ENCODE data around the gene YY1AP1. TPM values are rescaled to one million over a fixed set of nuclear protein-coding genes. Genes with fewer than 3 reads are reported as not detected.
"Not testable (repeated sequence)": the region's sequence is repeated elsewhere in the genome, so short reads cannot be mapped to it uniquely, and the experiment has no call there.

The YY1AP1 gene
- total and polyA plus RNA-seq, 8 donors: 19.9 to 41.4 (median 24.2) TPM

DNA sequence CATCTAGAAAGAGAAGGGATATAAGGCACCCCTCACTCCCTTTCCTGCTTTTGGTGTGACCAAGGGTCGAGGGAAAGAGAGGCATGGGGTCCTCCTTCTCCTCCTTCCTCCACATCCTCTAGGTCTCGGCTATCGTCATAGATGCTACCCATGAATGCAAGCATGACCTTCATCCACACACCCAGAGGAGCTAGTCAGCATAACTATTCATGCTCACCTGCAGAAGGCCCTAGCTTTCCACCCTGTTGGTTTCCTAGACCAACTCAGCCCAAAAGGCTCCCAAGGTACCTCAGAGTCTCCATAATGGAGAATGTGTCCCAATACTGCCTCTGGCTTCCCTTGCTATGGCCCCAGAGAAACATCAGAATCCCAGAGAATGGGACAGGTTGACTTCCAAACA lies 45.3 kb downstream of the YY1AP1 start:
- no peak for DNase-seq
- no peaks in the 10 kb centered on the region for H3K9me3 ChIP-seq
- TF ChIP-seq, protein P1, sequence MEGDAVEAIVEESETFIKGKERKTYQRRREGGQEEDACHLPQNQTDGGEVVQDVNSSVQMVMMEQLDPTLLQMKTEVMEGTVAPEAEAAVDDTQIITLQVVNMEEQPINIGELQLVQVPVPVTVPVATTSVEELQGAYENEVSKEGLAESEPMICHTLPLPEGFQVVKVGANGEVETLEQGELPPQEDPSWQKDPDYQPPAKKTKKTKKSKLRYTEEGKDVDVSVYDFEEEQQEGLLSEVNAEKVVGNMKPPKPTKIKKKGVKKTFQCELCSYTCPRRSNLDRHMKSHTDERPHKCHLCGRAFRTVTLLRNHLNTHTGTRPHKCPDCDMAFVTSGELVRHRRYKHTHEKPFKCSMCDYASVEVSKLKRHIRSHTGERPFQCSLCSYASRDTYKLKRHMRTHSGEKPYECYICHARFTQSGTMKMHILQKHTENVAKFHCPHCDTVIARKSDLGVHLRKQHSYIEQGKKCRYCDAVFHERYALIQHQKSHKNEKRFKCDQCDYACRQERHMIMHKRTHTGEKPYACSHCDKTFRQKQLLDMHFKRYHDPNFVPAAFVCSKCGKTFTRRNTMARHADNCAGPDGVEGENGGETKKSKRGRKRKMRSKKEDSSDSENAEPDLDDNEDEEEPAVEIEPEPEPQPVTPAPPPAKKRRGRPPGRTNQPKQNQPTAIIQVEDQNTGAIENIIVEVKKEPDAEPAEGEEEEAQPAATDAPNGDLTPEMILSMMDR (IDR thresholded peaks at IDR 0.05): no peak
- no peak for ATAC-seq
- intact Hi-C loops (cut with DNase I): no loop called here
- H3K27me3 ChIP-seq: no peaks in the 10 kb centered on the region
- no peak overlapping the region for H3K27ac ChIP-seq
- no peaks in the 10 kb centered on the region for H3K36me3 ChIP-seq
- no peak overlapping the region for H3K4me3 ChIP-seq
- no peak for FAIRE-seq
- no peaks in the 10 kb centered on the region for H3K4me1 ChIP-seq
- WGBS, 2 donors: 75 to 77% methylated on average over 3 of the region's 3 CpGs

DNA sequence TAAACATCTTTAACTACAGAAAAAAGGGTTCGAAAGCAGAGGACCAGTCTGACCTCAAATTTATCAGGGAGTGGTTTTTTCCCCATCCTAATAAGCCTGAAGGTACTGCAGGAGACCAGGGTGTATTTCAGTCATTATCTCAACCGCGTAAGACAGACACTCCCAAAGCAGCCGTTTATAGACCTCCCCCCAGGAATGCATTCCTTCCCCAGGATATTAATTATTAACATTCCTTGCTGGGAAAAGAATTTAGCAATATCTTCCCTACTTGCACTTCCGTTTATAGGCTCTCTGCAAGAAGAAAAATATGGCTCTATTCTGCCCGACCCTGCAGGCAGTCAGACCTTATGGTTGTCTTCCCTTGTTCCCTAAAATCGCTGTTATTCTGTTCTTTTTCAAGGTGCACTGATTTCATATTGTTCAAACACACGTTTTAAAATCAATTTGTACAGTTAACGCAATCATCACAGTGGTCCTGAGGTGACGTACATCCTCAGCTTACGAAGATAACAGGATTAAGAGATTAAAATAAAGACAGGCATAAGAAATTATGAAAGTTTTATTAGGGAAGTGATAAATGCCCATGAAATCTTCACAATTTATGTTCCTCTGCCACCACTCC lies 45.9 kb downstream of the YY1AP1 start:
- 63 to 72% methylated on average over 11 of the region's 11 CpGs for WGBS, 2 donors
- not testable (repeated sequence) for FAIRE-seq

DNA sequence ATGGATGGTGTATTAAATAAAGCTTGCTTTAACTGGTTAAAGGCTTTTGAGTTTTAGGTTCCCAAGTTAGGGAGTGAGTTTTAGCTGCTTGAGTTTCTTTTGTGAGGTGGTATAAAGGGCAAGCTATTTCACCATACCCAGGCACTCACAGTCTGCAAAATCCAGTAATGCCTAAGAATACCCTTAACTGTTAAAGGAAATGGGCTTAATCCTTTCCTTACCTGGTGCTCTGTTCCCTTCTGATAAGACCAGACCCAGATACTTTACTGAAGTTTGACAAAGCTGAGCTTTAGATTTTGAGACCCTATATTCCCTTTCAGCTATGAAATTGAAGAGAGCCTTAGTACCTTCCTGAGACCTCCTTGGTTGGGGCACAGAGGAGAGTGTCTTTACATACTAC lies 48.2 kb downstream of the YY1AP1 start:
- DNase-seq (no peak), FAIRE-seq (no peak), ATAC-seq (no peak)
- Histone ChIP-seq H3K27me3 (no peaks in the 10 kb centered on the region), H3K4me1 (no peaks in the 10 kb centered on the region), H3K9me3 (no peaks in the 10 kb centered on the region), H3K36me3 (no peaks in the 10 kb centered on the region), H3K4me3 (no peak overlapping the region), H3K27ac (no peak overlapping the region)
- intact Hi-C loops (cut with DNase I): no loop called here
- TF ChIP-seq, protein P1 (IDR thresholded peaks at IDR 0.05): no peak

More for the DNA sequence above, 45.9 kb downstream of the YY1AP1 start:
- H3K27me3 ChIP-seq; DNase-seq; H3K9me3 ChIP-seq; H3K36me3 ChIP-seq; H3K4me3 ChIP-seq; H3K4me1 ChIP-seq; intact Hi-C loops (cut with DNase I); H3K27ac ChIP-seq; ATAC-seq: not testable (repeated sequence)

DNA sequence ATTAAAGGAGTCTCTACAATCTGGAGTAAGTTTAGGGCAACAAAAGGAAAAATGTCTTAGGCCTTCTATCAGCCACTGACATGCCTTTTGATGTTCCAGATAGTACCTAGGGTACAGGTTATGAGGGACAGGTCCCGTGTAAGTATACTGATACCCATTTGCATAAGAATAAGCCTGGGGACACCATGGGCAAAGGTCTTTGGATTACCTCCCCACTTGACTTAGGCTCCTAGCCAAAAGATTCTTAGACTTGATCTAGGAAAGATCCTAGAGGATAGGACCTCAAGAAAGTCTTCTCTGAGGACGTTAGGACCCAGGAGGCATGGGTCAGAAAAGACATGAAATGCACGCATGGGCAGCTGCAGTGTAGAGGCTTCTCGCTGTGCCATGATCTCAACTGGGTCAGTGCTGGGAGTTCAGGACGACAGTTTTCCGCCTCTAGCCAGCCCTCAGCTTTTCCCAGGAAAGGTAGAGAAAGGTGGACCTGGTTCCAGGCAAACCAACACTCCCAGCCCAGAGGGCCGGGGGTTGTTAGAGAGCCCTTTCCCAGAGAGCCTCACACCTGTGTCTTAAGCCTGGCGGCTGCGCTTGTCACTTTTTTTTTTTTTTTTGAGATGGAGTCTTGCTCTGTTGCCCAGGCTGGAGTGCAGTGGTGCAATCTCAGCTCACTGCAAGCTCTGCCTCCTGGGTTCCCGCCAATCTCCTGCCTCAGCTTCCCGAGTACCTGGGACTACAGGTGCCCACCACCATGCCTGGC lies 52.0 kb downstream of the YY1AP1 start:
- no peaks in the 10 kb centered on the region for H3K27me3 ChIP-seq
- WGBS, 2 donors: 84 to 93% methylated on average over 11 of the region's 11 CpGs
- no peak overlapping the region for H3K27ac ChIP-seq
- ATAC-seq (no peak), FAIRE-seq (no peak), DNase-seq (no peak)
- no peak overlapping the region for H3K4me3 ChIP-seq
- no peaks in the 10 kb centered on the region for H3K36me3 ChIP-seq
- no peaks in the 10 kb centered on the region for H3K4me1 ChIP-seq
- H3K9me3 ChIP-seq: no peaks in the 10 kb centered on the region
- intact Hi-C loops (cut with DNase I): no loop called here
- TF ChIP-seq, protein P1 (IDR thresholded peaks at IDR 0.05): no peak

DNA sequence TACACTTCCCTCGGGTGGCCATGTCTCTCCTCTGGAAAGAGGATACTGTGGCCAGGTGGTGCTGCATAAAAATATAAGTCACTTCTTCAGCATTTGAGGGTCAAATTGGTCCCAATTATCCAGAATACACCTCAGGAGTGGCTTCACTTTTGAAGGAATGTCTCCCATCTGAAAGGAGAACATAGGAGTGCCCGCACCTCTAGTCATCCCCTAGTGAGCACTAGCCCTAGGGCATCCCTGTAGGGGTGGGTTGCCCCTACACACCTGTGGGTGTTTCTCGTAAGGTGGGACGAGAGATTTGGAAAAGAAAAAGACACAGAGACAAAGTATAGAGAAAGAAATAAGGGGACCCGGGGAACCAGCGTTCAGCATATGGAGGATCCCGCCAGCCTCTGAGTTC lies 62.1 kb downstream of the YY1AP1 start:
- WGBS, 2 donors: 64 to 70% methylated on average over 4 of the region's 7 CpGs
- FAIRE-seq; H3K4me1 ChIP-seq; H3K9me3 ChIP-seq; H3K4me3 ChIP-seq; H3K27me3 ChIP-seq; H3K27ac ChIP-seq; ATAC-seq; DNase-seq; intact Hi-C loops (cut with DNase I); H3K36me3 ChIP-seq: not testable (repeated sequence)

DNA sequence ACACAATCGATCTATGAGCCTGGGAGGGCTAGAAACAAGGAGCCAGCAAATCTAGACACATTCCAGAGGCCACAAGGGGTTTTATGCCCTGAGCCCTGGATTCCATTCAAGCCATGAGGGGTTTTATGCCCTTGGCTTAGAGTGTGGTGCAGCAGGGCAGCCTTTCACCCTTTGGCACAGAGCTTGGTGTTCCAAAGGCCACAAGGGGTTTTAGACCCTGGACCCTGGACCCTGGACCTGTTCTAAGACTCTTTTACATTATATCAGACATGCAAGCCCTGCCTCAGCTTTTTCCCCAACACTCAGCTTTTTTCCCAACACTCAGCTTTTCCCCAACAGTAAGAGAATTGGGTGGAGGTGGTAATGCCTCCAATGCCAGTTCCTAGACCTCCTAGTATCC lies 65.2 kb downstream of the YY1AP1 start:
- 42 to 47% methylated on average over 1 of the region's 1 CpG for WGBS, 2 donors

More for the DNA sequence above, 65.2 kb downstream of the YY1AP1 start:
- Histone ChIP-seq H3K27me3 (no peaks in the 10 kb centered on the region), H3K9me3 (no peaks in the 10 kb centered on the region), H3K4me1 (no peaks in the 10 kb centered on the region), H3K36me3 (no peaks in the 10 kb centered on the region), H3K4me3 (no peak overlapping the region), H3K27ac (no peak overlapping the region)
- ATAC-seq (no peak), FAIRE-seq (no peak), DNase-seq (no peak)
- intact Hi-C loops (cut with DNase I): no loop called here
- TF ChIP-seq, protein P1 (IDR thresholded peaks at IDR 0.05): no peak
